HG02943 (cell line): Measurements from ENCODE around the gene FKBP9.

Experiments
- ATAC-seq: cut with Tn5 transposase; IDR thresholded peaks from one replicate; pipeline ENCODE4 v1.9.1; 2021; ENCODE audit warnings: mild to moderate bottlenecking, low read depth, moderate library complexity; ENCODE audit not compliant: unreplicated experiment

Gene FKBP9

GRCh38 chr7:33053721-33054120 lies 96.5 kb downstream of the FKBP9 start:
- no peak for ATAC-seq

DNA sequence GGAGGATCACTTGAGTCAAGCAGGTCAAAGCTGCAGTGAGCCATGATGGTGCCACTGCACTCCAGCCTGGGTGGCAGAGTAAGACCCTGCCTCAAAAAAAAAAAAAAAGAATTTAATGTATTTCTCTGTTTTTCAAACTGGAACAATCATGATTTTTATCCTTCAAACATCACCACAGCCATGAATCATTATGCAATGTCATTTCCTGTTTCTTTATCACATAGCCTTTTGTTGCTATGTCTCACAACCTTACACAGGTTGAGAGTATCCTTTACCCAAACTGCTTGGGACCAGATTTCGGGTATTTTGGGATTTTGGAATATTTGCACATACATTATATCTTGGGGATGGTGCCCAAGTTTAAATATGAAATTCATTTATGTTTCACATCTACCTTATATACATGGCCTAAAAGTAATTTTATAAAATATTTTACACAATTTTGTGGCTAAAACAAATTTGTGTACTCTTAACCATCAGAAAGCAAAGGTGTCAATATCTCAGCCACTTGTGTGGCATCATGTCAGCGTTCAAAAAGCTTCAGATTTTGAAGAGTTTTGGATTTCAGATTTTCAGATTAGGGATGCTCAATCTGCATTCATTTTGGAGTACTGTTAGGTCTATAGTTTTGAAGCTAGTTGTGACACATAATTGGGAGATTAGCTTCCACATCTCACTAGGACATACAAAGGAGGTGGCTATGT lies 97.2 kb downstream of the FKBP9 start:
- no peak for ATAC-seq

DNA sequence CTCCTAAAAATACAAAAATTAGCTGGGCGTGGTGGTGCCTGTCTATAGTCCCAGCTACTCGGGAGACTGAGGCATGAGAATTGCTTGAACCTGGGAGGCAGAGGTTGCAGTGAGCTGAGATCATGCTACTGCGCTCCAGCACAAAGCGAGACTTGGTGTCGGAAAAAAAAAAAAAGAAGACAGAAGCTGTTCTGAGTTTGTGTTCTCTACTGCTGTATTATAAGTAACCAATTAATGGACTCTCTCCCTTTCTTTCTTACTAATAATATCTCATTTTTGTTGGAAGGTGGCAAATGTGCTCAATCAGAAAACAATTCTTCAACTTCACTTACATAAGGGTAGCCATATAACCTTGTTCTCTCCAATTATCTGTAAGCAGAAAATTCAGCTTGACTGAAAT lies 97.9 kb downstream of the FKBP9 start:
- no peak for ATAC-seq
